HG03442 (cell line): Measurements from ENCODE around the gene AMD1.
A peak's percentile ranks its signal among the peaks of the same experiment; 100 is the strongest.
"Not testable (repeated sequence)": the region's sequence is repeated elsewhere in the genome, so short reads cannot be mapped to it uniquely, and the experiment has no call there.

Experiments used
- ATAC-seq: cut with Tn5 transposase; IDR thresholded peaks from one replicate; pipeline ENCODE4 v1.9.1; 2021; ENCODE audit warnings: mild to moderate bottlenecking, moderate library complexity; ENCODE audit not compliant: unreplicated experiment

Gene AMD1

GRCh38 chr6:110873981-110874879 is at the start of gene AMD1:
Gene AMD1 (plus strand): TSS chr6:110874785. CDS start chr6:110875106, 321 bp downstream.
- ATAC-seq: peak; percentile 68

GRCh38 chr6:110826236-110827129 is 48.1 kb upstream of the AMD1 start:
- no peak for ATAC-seq

- no peak for ATAC-seq
Observed at GRCh38 chr6:110828396-110828795, 46.2 kb upstream of the AMD1 start.

GRCh38 chr6:110831405-110831804 is 43.2 kb upstream of the AMD1 start:
- no peak for ATAC-seq

GRCh38 chr6:110833831-110834230 is 40.8 kb upstream of the AMD1 start:
- no peak for ATAC-seq

GRCh38 chr6:110835751-110836150 is 38.8 kb upstream of the AMD1 start:
- ATAC-seq: not testable (repeated sequence)

GRCh38 chr6:110841266-110841665 is 33.3 kb upstream of the AMD1 start:
- ATAC-seq: no peak

- ATAC-seq: no peak
Observed at GRCh38 chr6:110849781-110850180, 24.8 kb upstream of the AMD1 start.

- no peak for ATAC-seq
Observed at GRCh38 chr6:110852773-110853172, 21.8 kb upstream of the AMD1 start.

- no peak for ATAC-seq
Observed at GRCh38 chr6:110853754-110854477, 20.7 kb upstream of the AMD1 start.

- no peak for ATAC-seq
Observed at GRCh38 chr6:110856296-110856695, 18.3 kb upstream of the AMD1 start.

GRCh38 chr6:110858016-110858415 is 16.6 kb upstream of the AMD1 start:
- no peak for ATAC-seq

GRCh38 chr6:110858562-110859214 is 15.9 kb upstream of the AMD1 start:
- ATAC-seq: no peak

- ATAC-seq: no peak
Observed at GRCh38 chr6:110859335-110859792, 15.2 kb upstream of the AMD1 start.

- no peak for ATAC-seq
Observed at GRCh38 chr6:110864824-110865223, 9.8 kb upstream of the AMD1 start.

- no peak for ATAC-seq
Observed at GRCh38 chr6:110874880-110875547, 429 bp downstream of the AMD1 start.

- peak; percentile 15 for ATAC-seq
Observed at GRCh38 chr6:110875548-110876169, 1.1 kb downstream of the AMD1 start.

GRCh38 chr6:110876170-110876773 is 1.7 kb downstream of the AMD1 start:
- ATAC-seq: peak; percentile 32
